Effector CD4-positive, alpha-beta T cell (primary cell): ENCODE results near the gene FER.

Source experiments
- DNase-seq: peaks from one replicate; pipeline ENCODE4 v3.0.0-alpha.2; 2020

The FER gene

GRCh38 chr5:109192555-109193281 lies 445.0 kb downstream of the FER start:
- DNase-seq: no peak

GRCh38 chr5:109195667-109196066 lies 448.0 kb downstream of the FER start:
- DNase-seq: no peak

- no peak for DNase-seq
Observed at GRCh38 chr5:109196087-109196822, 448.6 kb downstream of the FER start.

GRCh38 chr5:109196823-109197160 lies 449.1 kb downstream of the FER start:
- DNase-seq: no peak

GRCh38 chr5:109199289-109199688 lies 451.6 kb downstream of the FER start:
- no peak for DNase-seq

- no peak for DNase-seq
Observed at GRCh38 chr5:109199799-109200620, 452.3 kb downstream of the FER start.

- DNase-seq: no peak
Observed at GRCh38 chr5:109215040-109215439, 467.3 kb downstream of the FER start.

GRCh38 chr5:109218818-109219217 lies 471.1 kb downstream of the FER start:
- no peak for DNase-seq

GRCh38 chr5:109223531-109223930 lies 475.8 kb downstream of the FER start:
- DNase-seq: no peak

- DNase-seq: no peak
Observed at GRCh38 chr5:109224276-109224882, 476.7 kb downstream of the FER start.

- no peak for DNase-seq
Observed at GRCh38 chr5:109225716-109226625, 478.3 kb downstream of the FER start.

- no peak for DNase-seq
Observed at GRCh38 chr5:109230369-109230768, 482.7 kb downstream of the FER start.

- no peak for DNase-seq
Observed at GRCh38 chr5:109231331-109231730, 483.6 kb downstream of the FER start.

GRCh38 chr5:109234381-109234780 lies 486.7 kb downstream of the FER start:
- no peak for DNase-seq

- no peak for DNase-seq
Observed at GRCh38 chr5:109239456-109239855, 491.8 kb downstream of the FER start.

GRCh38 chr5:109242518-109242917 lies 494.8 kb downstream of the FER start:
- DNase-seq: no peak

GRCh38 chr5:109246395-109246794 lies 498.7 kb downstream of the FER start:
- DNase-seq: no peak
